IMR-90 (cell line): ENCODE measurements around the gene GNAS-AS1. TPM values are rescaled to one million over a fixed set of nuclear protein-coding genes. Genes with fewer than 3 reads are reported as not detected.

ENCODE experiments used
- ATAC-seq: fragments of 200-7000 bp; cut with Tn5 transposase; 2 replicates; pipeline ENCODE4 v1.9.1; 2020; ENCODE audit warnings: low read depth, mild to moderate bottlenecking, moderate library complexity
- BruUV-seq: library from RNA; stranded (reverse); fragments of 400-500 nt; replicated peaks from 2 replicates; lab custom pipeline; 2021; lab: Mats Ljungman, UMichigan
- CTCF ChIA-PET: fragments of 300-600 bp; formaldehyde crosslinking; extraction: SDS; loops from one replicate; lab custom pipeline; 2021; ENCODE audit warnings: antibody characterized with exemption; lab: Yijun Ruan, JAX
- POLR2A ChIA-PET: fragments of 300-600 bp; sonication (Branson Sonifier 250); formaldehyde crosslinking; loops from one replicate; lab custom pipeline; 2022; ENCODE audit warnings: antibody characterized with exemption; ENCODE audit not compliant: unreplicated experiment; lab: Charles Lee
- DNase-seq: peaks from one replicate; pipeline ENCODE4 v3.0.0; 2013
- H2AFZ ChIP-seq: replicated peaks from 2 replicates; pipeline ENCODE3; 2013; ENCODE audit warnings: low read length, mild to moderate bottlenecking; ENCODE audit not compliant: poor library complexity
- H2AK5ac ChIP-seq: 2 replicates; pipeline ENCODE4 v1.6.1; 2013; ENCODE audit warnings: low read depth, low read length, inconsistent platforms
- H2AK9ac ChIP-seq: replicated peaks from 2 replicates; pipeline ENCODE3; 2013; ENCODE audit warnings: mild to moderate bottlenecking, low read depth, low read length, moderate library complexity; ENCODE audit not compliant: poor library complexity
- H2BK120ac ChIP-seq: 2 replicates; pipeline ENCODE4 v1.6.1; 2013; ENCODE audit warnings: low read depth, low read length, inconsistent platforms
- H2BK15ac ChIP-seq: 3 replicates; pipeline ENCODE4 v1.6.1; 2013; ENCODE audit warnings: low read depth, low read length, inconsistent platforms
- H2BK20ac ChIP-seq: 2 replicates; pipeline ENCODE4 v1.6.1; 2013; ENCODE audit warnings: low read depth, mild to moderate bottlenecking, inconsistent platforms, low read length, moderate library complexity
- H2BK5ac ChIP-seq: 2 replicates; pipeline ENCODE4 v1.6.1; 2013; ENCODE audit warnings: mild to moderate bottlenecking, low read depth, low read length, inconsistent platforms; ENCODE audit not compliant: poor library complexity, severe bottlenecking
- H3K14ac ChIP-seq: replicated peaks from 2 replicates; pipeline ENCODE4 v1.6.1; 2013; ENCODE audit warnings: low read depth, low read length, inconsistent platforms
- H3K18ac ChIP-seq: 2 replicates; pipeline ENCODE4 v1.6.1; 2013; ENCODE audit warnings: low read depth, low read length, control low read depth
- H3K23ac ChIP-seq: 2 replicates; pipeline ENCODE4 v1.6.1; 2013; ENCODE audit warnings: low read depth, low read length, inconsistent platforms
- H3K27ac ChIP-seq: 2 replicates; pipeline ENCODE4 v1.5.1; 2013; ENCODE audit warnings: mild to moderate bottlenecking, control low read depth, low read length; ENCODE audit not compliant: insufficient read depth
- H3K27me3 ChIP-seq: 2 replicates; pipeline ENCODE4 v1.6.1; 2013; ENCODE audit warnings: low read length; ENCODE audit not compliant: control insufficient read depth, insufficient read depth
- H3K36me3 ChIP-seq: 2 replicates; pipeline ENCODE4 v1.6.1; 2013; ENCODE audit warnings: low read length, mixed read lengths; ENCODE audit not compliant: control insufficient read depth, insufficient read depth
- H3K4ac ChIP-seq: 2 replicates; pipeline ENCODE4 v1.6.1; 2013; ENCODE audit warnings: low read depth, low read length, inconsistent platforms
- H3K4me1 ChIP-seq: 2 replicates; pipeline ENCODE4 v1.6.1; 2013; ENCODE audit warnings: low read length, mixed read lengths; ENCODE audit not compliant: control insufficient read depth, insufficient read depth
- H3K4me2 ChIP-seq: 2 replicates; pipeline ENCODE4 v1.6.1; 2013; ENCODE audit warnings: low read depth, mild to moderate bottlenecking, control low read depth, low read length, moderate library complexity
- H3K4me3 ChIP-seq: 2 replicates; pipeline ENCODE4 v1.5.1; 2013; ENCODE audit warnings: low read depth, mild to moderate bottlenecking, control low read depth, low read length, moderate library complexity; ENCODE audit not compliant: insufficient read depth
- H3K56ac ChIP-seq: 2 replicates; pipeline ENCODE4 v1.6.1; 2013; ENCODE audit warnings: low read length, inconsistent platforms; ENCODE audit not compliant: insufficient read depth; ENCODE audit errors: extremely low read depth
- H3K79me1 ChIP-seq, 2 experiments: 2 replicates each; pipeline ENCODE4 v1.6.1; 2013; ENCODE audit warnings: low read length in 2 of 2, inconsistent platforms in 1 of 2, low read depth in 1 of 2
- H3K9ac ChIP-seq: 2 replicates; pipeline ENCODE4 v1.6.1; 2013; ENCODE audit warnings: low read depth, low read length, control low read depth
- H3K9me1 ChIP-seq: 2 replicates; pipeline ENCODE4 v1.6.1; 2013; ENCODE audit warnings: low read length, inconsistent platforms; ENCODE audit not compliant: insufficient read depth
- H3K9me3 ChIP-seq: 2 replicates; pipeline ENCODE4 v1.6.1; 2013; ENCODE audit warnings: low read length; ENCODE audit not compliant: control insufficient read depth, insufficient read depth
- H4K20me1 ChIP-seq: 2 replicates; pipeline ENCODE4 v1.6.1; 2013; ENCODE audit warnings: low read length, inconsistent platforms; ENCODE audit not compliant: insufficient read depth
- H4K5ac ChIP-seq: 2 replicates; pipeline ENCODE4 v1.6.1; 2013; ENCODE audit warnings: mild to moderate bottlenecking, low read depth, low read length, control low read depth
- H4K8ac ChIP-seq, 2 experiments: 2 replicates each; pipeline ENCODE4 v1.6.1; 2013; ENCODE audit warnings: low read depth in 2 of 2, low read length in 2 of 2, control low read depth in 1 of 2, inconsistent platforms in 1 of 2
- H4K91ac ChIP-seq: 2 replicates; pipeline ENCODE4 v1.6.1; 2013; ENCODE audit warnings: low read depth, low read length, inconsistent platforms; ENCODE audit not compliant: insufficient read depth
- CEBPB ChIP-seq: IDR thresholded peaks from 2 replicates; pipeline ENCODE4 v1.6.1; 2012; ENCODE audit warnings: low read depth, low read length, improper control_type of control experiment
- CTCF ChIP-seq: conservative IDR thresholded peaks from 2 replicates; pipeline ENCODE4 v1.5.1; 2012; ENCODE audit warnings: mild to moderate bottlenecking, low read depth, low read length, improper control_type of control experiment
- MAFK ChIP-seq: IDR thresholded peaks from 2 replicates; pipeline ENCODE4 v1.6.1; 2012; ENCODE audit warnings: low read depth, low read length, improper control_type of control experiment
- MXI1 ChIP-seq: IDR thresholded peaks from 2 replicates; pipeline ENCODE4 v1.6.1; 2012; ENCODE audit warnings: low read depth, mild to moderate bottlenecking, low read length, moderate library complexity, borderline replicate concordance
- NFE2L2 ChIP-seq: fragments of 150-350 bp; IDR thresholded peaks from 2 replicates; pipeline ENCODE4 v1.6.1; 2016; ENCODE audit warnings: low read depth, mild to moderate bottlenecking, low read length
- POLR2A ChIP-seq: IDR thresholded peaks from 2 replicates; pipeline ENCODE4 v1.6.1; 2012; ENCODE audit warnings: mild to moderate bottlenecking, low read depth, low read length
- RAD21 ChIP-seq: IDR thresholded peaks from 2 replicates; pipeline ENCODE4 v1.6.1; 2012; ENCODE audit warnings: low read length, improper control_type of control experiment
- WGBS, 2 experiments: methylation state at CpG; one replicate each; pipeline versions ENCODE4 v1.1.5 to v1.1.7; 2013; ENCODE audit warnings: missing lambda C conversion rate in 2 of 2; ENCODE audit not compliant: insufficient read length in 1 of 2; ENCODE audit errors: extremely low coverage in 2 of 2; 5-methylcytosine and 5-hydroxymethylcytosine counted together
- dilution Hi-C: fragments of 300-500 bp; cut with HindIII; formaldehyde crosslinking; loops from one replicate; pipeline ENCODE4 v1.14.3; 2018; ENCODE audit warnings: low sequenced_read_pairs; ENCODE audit not compliant: unreplicated experiment
- in situ Hi-C: fragments of 300-500 bp; cut with MboI; formaldehyde crosslinking; loops from 3 replicates; pipeline ENCODE4 v1.14.3; 2019; ENCODE audit warnings: low sequenced_read_pairs, inconsistent platforms, mixed read lengths
- intact Hi-C: fragments of 100-400 bp; cut with micrococcal nuclease; formaldehyde crosslinking; loops from 2 replicates; pipeline ENCODE4 v1.10.0; 2022
- polyA plus RNA-seq, 3 experiments: library from polyadenylated mRNA; depleted of rRNA; stranded (reverse); fragments of >200 nt; gene quantifications; 2 replicates each; pipeline ENCODE4 v1.2.3, GENCODE V29; 2012; ENCODE audit warnings: low replicate concordance in 1 of 3
- total RNA-seq: library from RNA; depleted of rRNA; stranded (reverse); fragments of >200 nt; gene quantifications from 2 replicates; pipeline ENCODE4 v1.2.3, GENCODE V29; 2012
- TF ChIP-seq, protein P1 (sequence below): fragments of 150-350 bp; IDR thresholded peaks from 2 replicates; pipeline ENCODE4 v1.6.1; 2017; ENCODE audit warnings: mild to moderate bottlenecking, antibody characterized with exemption, low read length, low read depth

Gene GNAS-AS1
- total and polyA plus RNA-seq, 2 of the 4 experiments (the other 2 are of a cell fraction) = 0.54 to 0.60 TPM

DNA sequence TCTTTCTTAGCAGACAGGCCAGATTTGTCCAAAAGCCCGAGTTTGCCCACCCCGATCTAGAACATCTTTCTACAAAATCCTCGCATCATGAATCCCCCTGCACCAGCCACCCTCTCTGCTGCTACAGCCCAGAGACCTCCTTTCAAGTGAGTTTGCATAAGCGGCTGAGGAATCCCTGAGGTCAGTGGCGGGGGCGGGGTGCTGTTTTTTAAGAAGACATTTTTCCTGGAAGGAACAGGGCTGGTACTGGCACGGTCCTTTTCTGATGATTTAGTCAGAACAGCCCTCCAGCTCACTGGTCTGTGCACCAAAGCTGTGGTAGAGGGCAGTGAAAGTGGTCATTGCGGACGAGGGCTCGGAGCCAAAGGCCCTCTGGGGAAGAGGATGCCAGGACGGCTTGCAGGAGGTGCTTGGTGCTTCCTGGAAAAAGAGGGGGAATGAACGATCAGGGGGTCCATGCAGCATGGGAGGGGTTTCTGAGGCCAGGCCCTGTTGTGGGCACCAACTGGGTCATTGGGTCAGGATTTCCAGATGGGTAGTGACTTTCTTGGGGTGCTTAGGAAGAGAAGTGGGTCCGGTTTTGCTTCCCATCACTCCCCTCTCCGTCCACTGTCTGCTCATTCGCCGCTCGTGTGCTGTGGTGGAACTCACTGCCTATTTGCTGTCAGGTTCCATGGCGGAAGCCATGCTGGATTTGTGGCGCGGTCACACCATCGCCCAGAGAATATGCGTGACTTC, 50.4 kb downstream of the GNAS-AS1 start:
- dilution Hi-C loops = no loop called here
- H3K4me3 ChIP-seq = no peak overlapping the region
- no peaks in the 10 kb centered on the region for H3K9me1 ChIP-seq
- no peak overlapping the region for H2AFZ ChIP-seq
- intact Hi-C loops = no loop called here
- no peaks in the 10 kb centered on the region for H3K79me1 ChIP-seq
- WGBS, 2 experiments = 74% methylated on average over 8 of the region's 22 CpGs; no CpG with 5 or more reads in 1 of the 2 experiments
- DNase-seq (no peak), ATAC-seq (no peak)
- H3K4me1 ChIP-seq = no peaks in the 10 kb centered on the region
- no peak overlapping the region for H3K27ac ChIP-seq
- H4K20me1 ChIP-seq = no peaks in the 10 kb centered on the region; the same call in 1 of the 2 replicates
- in situ Hi-C loops = no loop called here
- H4K8ac ChIP-seq = no peak overlapping the region
- no peak overlapping the region for H3K14ac ChIP-seq
- POLR2A ChIA-PET = no interaction called here
- CTCF ChIA-PET = no interaction called here
- H4K5ac ChIP-seq = no peak overlapping the region
- H4K91ac ChIP-seq = no peak overlapping the region
- H2AK9ac ChIP-seq = no peak overlapping the region
- H3K4me2 ChIP-seq = no peak overlapping the region
- H3K56ac ChIP-seq = no peak overlapping the region
- H3K18ac ChIP-seq = no peak overlapping the region
- no peak overlapping the region for H3K9ac ChIP-seq
- no peaks in the 10 kb centered on the region for H3K9me3 ChIP-seq
- H3K36me3 ChIP-seq = no peaks in the 10 kb centered on the region
- no peak overlapping the region for H2BK20ac ChIP-seq
- TF ChIP-seq MXI1 (no peak), MAFK (no peak), CEBPB (no peak), POLR2A (no peak), RAD21 (no peak), CTCF (no peak), NFE2L2 (no peak)
- TF ChIP-seq, protein P1, sequence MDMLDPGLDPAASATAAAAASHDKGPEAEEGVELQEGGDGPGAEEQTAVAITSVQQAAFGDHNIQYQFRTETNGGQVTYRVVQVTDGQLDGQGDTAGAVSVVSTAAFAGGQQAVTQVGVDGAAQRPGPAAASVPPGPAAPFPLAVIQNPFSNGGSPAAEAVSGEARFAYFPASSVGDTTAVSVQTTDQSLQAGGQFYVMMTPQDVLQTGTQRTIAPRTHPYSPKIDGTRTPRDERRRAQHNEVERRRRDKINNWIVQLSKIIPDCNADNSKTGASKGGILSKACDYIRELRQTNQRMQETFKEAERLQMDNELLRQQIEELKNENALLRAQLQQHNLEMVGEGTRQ = no peak
- BruUV-seq = no TSS peak
- H3K4ac ChIP-seq = no peak overlapping the region
- no peak overlapping the region for H2AK5ac ChIP-seq
- H2BK120ac ChIP-seq = no peak overlapping the region
- H2BK15ac ChIP-seq = no peak overlapping the region
- H3K27me3 ChIP-seq = peaks cover 43% of the 10 kb centered on the region
- no peak overlapping the region for H3K23ac ChIP-seq
- H2BK5ac ChIP-seq = no peak overlapping the region
